Heart right ventricle (tissue), 16 donors: ENCODE results near the gene ZSCAN5A. TPM values are rescaled to one million over a fixed set of nuclear protein-coding genes. Genes with fewer than 3 reads are reported as not detected.

Source experiments
- ATAC-seq, 8 donors: fragments of 200-7000 bp; cut with Tn5 transposase; one replicate each; pipeline ENCODE4 v1.9.1; 2020; ENCODE audit warnings: mild to moderate bottlenecking in 8 of 8, moderate library complexity in 8 of 8, moderate number of reproducible peaks in 1 of 8
- DNase-seq, 2 donors: peaks; one replicate each; pipeline ENCODE4 v3.0.0-alpha.2; 2020
- H3K27ac ChIP-seq, 10 donors: fragments of 200-600 bp; sonication (generic) in 2 of 10; one replicate each; pipeline versions ENCODE4 v1.5.0 to v1.8.0; 2020 to 2022; ENCODE audit warnings: mild to moderate bottlenecking in 3 of 10
- H3K27me3 ChIP-seq, 7 donors: fragments of 200-600 bp; one replicate each; pipeline ENCODE4 v1.8.0; 2021 to 2022; ENCODE audit warnings: mild to moderate bottlenecking in 2 of 7
- H3K36me3 ChIP-seq, 9 donors: fragments of 200-600 bp; sonication (generic) in 1 of 9; one replicate each; pipeline versions ENCODE4 v1.5.0 to v1.8.0; 2020 to 2022; ENCODE audit warnings: mild to moderate bottlenecking in 2 of 9
- H3K4me1 ChIP-seq, 9 donors: fragments of 200-600 bp; sonication (generic) in 1 of 9; one replicate each; pipeline versions ENCODE4 v1.5.0 to v1.8.0; 2020 to 2022; ENCODE audit warnings: mild to moderate bottlenecking in 4 of 9
- H3K4me3 ChIP-seq, 10 donors: fragments of 200-600 bp; sonication (generic) in 2 of 10; one replicate each; pipeline versions ENCODE4 v1.5.0 to v1.8.0; 2020 to 2022; ENCODE audit warnings: mild to moderate bottlenecking in 7 of 10, moderate library complexity in 2 of 10
- H3K9me3 ChIP-seq, 11 donors: fragments of 200-600 bp in 10 of 11; sonication (generic) in 2 of 11; one replicate each; pipeline versions ENCODE4 v1.5.0 to v1.8.0; 2013 to 2022; ENCODE audit warnings: mild to moderate bottlenecking in 2 of 11, control low read depth in 1 of 11, moderate library complexity in 1 of 11
- CTCF ChIP-seq, 9 donors: fragments of 200-600 bp; sonication (generic) in 2 of 9; IDR thresholded peaks; one replicate each; pipeline versions ENCODE4 v1.5.0 to v1.8.0; 2021 to 2022; ENCODE audit warnings: antibody characterized with exemption in 9 of 9, mild to moderate bottlenecking in 5 of 9, moderate library complexity in 1 of 9
- WGBS, 2 donors: extraction: QIAGEN DNeasy Blood & Tissue Kit; methylation state at CpG; one replicate each; pipeline ENCODE4 v1.1.7; 2013; ENCODE audit warnings: inconsistent platforms in 1 of 2; 5-methylcytosine and 5-hydroxymethylcytosine counted together
- intact Hi-C, 10 donors: fragments of 100-400 bp; cut with DNase I; formaldehyde crosslinking; loops; one replicate each; pipeline versions ENCODE4 v1.11.1 to v1.14.2; 2022
- polyA plus RNA-seq, 2 donors: library from polyadenylated mRNA; stranded (reverse); fragments of 200-250 nt; gene quantifications; one replicate each; pipeline ENCODE4 v1.2.3, GENCODE V29; 2013
- total RNA-seq, 10 donors: library from RNA; stranded (reverse); fragmentation: NEBNext Ultra II Directional in 3 of 10; extraction: Animal tissue kit (Norgen Biotek cat#: 25700) in 3 of 10; gene quantifications; one replicate each; pipeline versions ENCODE4 v1.2.1 to v1.2.4, GENCODE V29; 2021 to 2023
- donor health status: Arrhythmogenic right ventricular cardiomyopathy.
- donor health status: ischemic (EF 13 %, LVEDD 7.1; RV severe dilation, severe dysfunction).
- donor health status: healthy with polysubstance abuse.
- donor health status: DM: no; HTN: yes; CAD: no.
- donor health status: DM: no; HTN: no; CAD: no.
- donor health status: ischemic (EF 25% LVEDD 6.9; RV normal size, moderate dysfunction).
- donor health status: ischemic (EF 25% LVEDD 5.7; RV mildly dilated, moderate dysfunction).
- donor health status: healthy.
- donor health status: DM: yes; HTN: yes; CAD: no.
- donor health status: Ischemic cardiomyopathy.
- donor health status: ischemic (EF 35%, LVEDD 5.7; RV mildly dilated, moderate dysfunction).
- donor health status: nonischemic (EF 11% LVEDD 7.7; RV severe dilation, severe dysfunction).
- donor health status: DM: yes; HTN: yes; CAD: no.
- donor health status: PGD.
- donor health status: ischemic (EF 29% LVEDD 5.4; RV normal size, mild dysfunction).
- donor health status: nonischemic (EF 23%, LVEDD 6.1; RV moderate dilation, normal function).

Gene ZSCAN5A
- total and polyA plus RNA-seq, 12 donors: 9.5 to 33.4 (median 20.5) TPM

- H3K9me3 ChIP-seq: no peaks in the 10 kb centered on the region
- no peak for TF ChIP-seq CTCF (IDR thresholded peaks at IDR 0.05)
- peak in 3 of 8 donors; percentile 48 to 61 (median 59) for ATAC-seq
- H3K27ac ChIP-seq: peak overlapping the region in 4 of 10 donors; percentile 30 to 48 (median 38)
- peaks cover 0 to 21% (median 5%) of the 10 kb centered on the region in 9 donors for H3K4me1 ChIP-seq
- no peak for DNase-seq
- 56 to 59% methylated on average over 9 of the region's 9 CpGs for WGBS, 2 donors
- H3K36me3 ChIP-seq: peaks cover 0 to 28% (median 3%) of the 10 kb centered on the region in 9 donors
- H3K27me3 ChIP-seq: no peaks in the 10 kb centered on the region
- intact Hi-C loops: no loop called here
- H3K4me3 ChIP-seq: no peak overlapping the region
Observed at GRCh38 chr19:56301886-56302620, 12.6 kb downstream of the ZSCAN5A start.

GRCh38 chr19:56301155-56301554 is 13.5 kb downstream of the ZSCAN5A start:
- intact Hi-C loops: no loop called here
- peaks cover 0 to 21% (median 5%) of the 10 kb centered on the region in 9 donors for H3K4me1 ChIP-seq
- no peak for TF ChIP-seq CTCF (IDR thresholded peaks at IDR 0.05)
- no peak for DNase-seq
- peak overlapping the region in 1 of 10 donors; percentile 30 for H3K27ac ChIP-seq
- ATAC-seq: no peak
- peaks cover 0 to 35% (median 3%) of the 10 kb centered on the region in 9 donors for H3K36me3 ChIP-seq
- H3K27me3 ChIP-seq: no peaks in the 10 kb centered on the region
- no peak overlapping the region for H3K4me3 ChIP-seq
- no peaks in the 10 kb centered on the region for H3K9me3 ChIP-seq
- 75 to 86% methylated on average over 5 of the region's 5 CpGs for WGBS, 2 donors

- no peak overlapping the region for H3K4me3 ChIP-seq
- peaks cover 0 to 21% (median 5%) of the 10 kb centered on the region in 9 donors for H3K4me1 ChIP-seq
- peaks cover 0 to 42% (median 3%) of the 10 kb centered on the region in 9 donors for H3K36me3 ChIP-seq
- no peaks in the 10 kb centered on the region for H3K27me3 ChIP-seq
- peak overlapping the region in 1 of 10 donors; percentile 5 for H3K27ac ChIP-seq
- WGBS, 2 donors: 39 to 46% methylated on average over 3 of the region's 3 CpGs
- no peak for TF ChIP-seq CTCF (IDR thresholded peaks at IDR 0.05)
- intact Hi-C loops: no loop called here
- ATAC-seq (peak in 1 of 8 donors; percentile 91), DNase-seq (no peak)
- no peaks in the 10 kb centered on the region for H3K9me3 ChIP-seq
Observed at GRCh38 chr19:56299688-56300087, 15.0 kb downstream of the ZSCAN5A start.

- 93 to 95% methylated on average over 3 of the region's 3 CpGs for WGBS, 2 donors
- Histone ChIP-seq H3K36me3 (peaks cover 0 to 61% (median 0%) of the 10 kb centered on the region in 9 donors), H3K4me3 (no peak overlapping the region), H3K27me3 (no peaks in the 10 kb centered on the region), H3K27ac (no peak overlapping the region), H3K9me3 (no peaks in the 10 kb centered on the region), H3K4me1 (peaks cover 0 to 18% (median 5%) of the 10 kb centered on the region in 9 donors)
- ATAC-seq (no peak), DNase-seq (no peak)
- intact Hi-C loops: no loop called here
- TF ChIP-seq CTCF (IDR thresholded peaks at IDR 0.05): no peak
Observed at GRCh38 chr19:56297010-56297409, 17.6 kb downstream of the ZSCAN5A start.
